Lower leg skin (tissue), 4 donors: Measurements from ENCODE around the gene NFASC. TPM values are rescaled to one million over a fixed set of nuclear protein-coding genes. Genes with fewer than 3 reads are reported as not detected.

ENCODE experiments used
- DNase-seq, 2 donors: peaks; one replicate each; pipeline ENCODE4 v3.0.0-alpha.2; 2019; ENCODE audit warnings: low spot score in 2 of 2
- H3K4me3 ChIP-seq: fragments of 200-600 bp; sonication (generic); 2 replicates; pipeline ENCODE4 v1.5.1; 2017; ENCODE audit warnings: mild to moderate bottlenecking, low read depth; ENCODE audit not compliant: poor library complexity, severe bottlenecking
- POLR2A ChIP-seq, 2 donors: fragments of 450-650 bp; IDR thresholded peaks; one replicate each; pipeline ENCODE4 v1.6.1; 2016 to 2017; ENCODE audit warnings: antibody characterized with exemption in 2 of 2, mild to moderate bottlenecking in 1 of 2, moderate library complexity in 1 of 2
- WGBS, 2 donors: methylation state at CpG; one replicate each; pipeline ENCODE4 v1.1.5; 2018; 5-methylcytosine and 5-hydroxymethylcytosine counted together
- intact Hi-C: fragments of 100-400 bp; cut with DNase I; formaldehyde crosslinking; loops from one replicate; pipeline ENCODE4 v1.15.0; 2023; ENCODE audit warnings: low total_unique reads
- total RNA-seq, 4 donors: library from RNA; depleted of rRNA; stranded (reverse); fragments of >200 nt; gene quantifications; one replicate each; pipeline ENCODE4 v1.1.0, GENCODE V29; 2016
- TF ChIP-seq, protein P1 (sequence below), 3 donors: fragments of 450-650 bp; IDR thresholded peaks; one replicate each; pipeline ENCODE4 v1.5.1; 2016; ENCODE audit warnings: antibody characterized with exemption in 3 of 3, mild to moderate bottlenecking in 3 of 3, moderate library complexity in 2 of 3

The NFASC gene
- total RNA-seq, 4 donors from 2014 or later = 10.2 to 17.2 (median 14.2) TPM

GRCh38 chr1:205053296-205053695 is 182.6 kb downstream of the NFASC start:
- intact Hi-C loops = no loop called here
- no peak overlapping the region for H3K4me3 ChIP-seq
- TF ChIP-seq, protein P1, sequence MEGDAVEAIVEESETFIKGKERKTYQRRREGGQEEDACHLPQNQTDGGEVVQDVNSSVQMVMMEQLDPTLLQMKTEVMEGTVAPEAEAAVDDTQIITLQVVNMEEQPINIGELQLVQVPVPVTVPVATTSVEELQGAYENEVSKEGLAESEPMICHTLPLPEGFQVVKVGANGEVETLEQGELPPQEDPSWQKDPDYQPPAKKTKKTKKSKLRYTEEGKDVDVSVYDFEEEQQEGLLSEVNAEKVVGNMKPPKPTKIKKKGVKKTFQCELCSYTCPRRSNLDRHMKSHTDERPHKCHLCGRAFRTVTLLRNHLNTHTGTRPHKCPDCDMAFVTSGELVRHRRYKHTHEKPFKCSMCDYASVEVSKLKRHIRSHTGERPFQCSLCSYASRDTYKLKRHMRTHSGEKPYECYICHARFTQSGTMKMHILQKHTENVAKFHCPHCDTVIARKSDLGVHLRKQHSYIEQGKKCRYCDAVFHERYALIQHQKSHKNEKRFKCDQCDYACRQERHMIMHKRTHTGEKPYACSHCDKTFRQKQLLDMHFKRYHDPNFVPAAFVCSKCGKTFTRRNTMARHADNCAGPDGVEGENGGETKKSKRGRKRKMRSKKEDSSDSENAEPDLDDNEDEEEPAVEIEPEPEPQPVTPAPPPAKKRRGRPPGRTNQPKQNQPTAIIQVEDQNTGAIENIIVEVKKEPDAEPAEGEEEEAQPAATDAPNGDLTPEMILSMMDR (IDR thresholded peaks at IDR 0.05) = no peak
- TF ChIP-seq POLR2A (IDR thresholded peaks at IDR 0.05) = no peak
- DNase-seq = no peak
- 92 to 94% methylated on average over 5 of the region's 5 CpGs for WGBS, 2 donors

GRCh38 chr1:205054013-205054412 is 183.4 kb downstream of the NFASC start:
- 44 to 46% methylated on average over 7 of the region's 7 CpGs for WGBS, 2 donors
- no peak for DNase-seq
- intact Hi-C loops = no loop called here
- H3K4me3 ChIP-seq = no peak overlapping the region
- no peak for TF ChIP-seq POLR2A (IDR thresholded peaks at IDR 0.05)
- TF ChIP-seq, protein P1 (IDR thresholded peaks at IDR 0.05) = no peak

DNA sequence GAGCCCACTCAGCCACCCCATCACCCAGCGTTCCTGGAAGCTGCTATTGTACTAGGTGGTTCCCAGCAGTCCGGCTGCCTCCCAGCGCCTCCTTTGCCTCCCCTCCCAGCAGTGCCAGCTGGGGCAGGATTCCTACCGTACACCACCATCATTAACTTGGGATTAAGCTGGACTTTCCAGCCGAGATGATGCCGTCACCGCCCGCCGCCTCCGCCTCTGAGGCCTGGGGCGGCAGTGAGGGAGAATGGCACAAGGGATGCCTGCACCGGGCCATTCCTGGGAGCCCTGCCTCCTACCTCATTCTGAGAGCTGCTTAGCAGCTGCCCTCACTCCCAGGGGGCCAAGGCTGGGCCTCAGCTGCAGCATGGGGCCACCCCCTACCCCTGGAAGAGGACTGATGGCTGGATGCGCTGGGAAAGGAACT is 185.5 kb downstream of the NFASC start:
- no peak overlapping the region for H3K4me3 ChIP-seq
- TF ChIP-seq, protein P1 (IDR thresholded peaks at IDR 0.05) = no peak
- no peak for TF ChIP-seq POLR2A (IDR thresholded peaks at IDR 0.05)
- WGBS, 2 donors = 73 to 76% methylated on average over 13 of the region's 13 CpGs
- intact Hi-C loops = no loop called here
- DNase-seq = no peak

- intact Hi-C loops = no loop called here
- no peak overlapping the region for H3K4me3 ChIP-seq
- no peak for TF ChIP-seq POLR2A (IDR thresholded peaks at IDR 0.05)
- TF ChIP-seq, protein P1 (IDR thresholded peaks at IDR 0.05) = no peak
- no peak for DNase-seq
- 93% methylated on average over 6 of the region's 6 CpGs for WGBS, 2 donors
Observed at GRCh38 chr1:205056956-205057568, 186.4 kb downstream of the NFASC start.

DNA sequence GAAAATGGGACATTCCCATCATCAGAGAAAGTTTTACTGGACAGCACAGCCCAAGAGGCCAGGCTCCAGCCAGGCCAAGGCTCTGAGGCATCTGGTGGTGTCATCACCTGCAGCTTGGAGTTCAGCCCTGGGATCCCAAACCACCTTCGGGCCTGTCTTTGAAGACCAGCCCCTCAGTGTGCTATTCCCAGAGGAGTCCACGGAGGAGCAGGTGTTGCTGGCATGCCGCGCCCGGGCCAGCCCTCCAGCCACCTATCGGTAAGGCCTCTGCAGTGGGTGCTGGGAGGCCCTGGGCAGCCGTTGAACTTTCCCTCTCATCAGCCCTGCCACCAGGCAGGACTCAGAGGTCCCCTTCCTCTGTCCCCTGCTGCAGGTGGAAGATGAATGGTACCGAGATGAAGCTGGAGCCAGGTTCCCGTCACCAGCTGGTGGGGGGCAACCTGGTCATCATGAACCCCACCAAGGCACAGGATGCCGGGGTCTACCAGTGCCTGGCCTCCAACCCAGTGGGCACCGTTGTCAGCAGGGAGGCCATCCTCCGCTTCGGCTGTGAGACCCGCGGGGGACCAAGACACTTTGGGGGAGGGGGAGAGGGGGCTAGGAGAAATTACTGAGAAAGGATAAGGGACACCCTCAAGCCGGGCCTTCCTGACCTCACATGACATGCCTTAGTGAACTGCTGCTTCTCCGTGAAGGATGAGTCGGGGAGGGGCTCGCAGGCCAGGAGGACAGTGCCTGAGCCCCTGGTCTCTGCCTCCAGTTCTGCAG is 187.3 kb downstream of the NFASC start:
- intact Hi-C loops = no loop called here
- no peak overlapping the region for H3K4me3 ChIP-seq
- no peak for DNase-seq
- WGBS, 2 donors = 88 to 93% methylated on average over 14 to 19 of the region's 19 CpGs
- TF ChIP-seq, protein P1 (IDR thresholded peaks at IDR 0.05) = no peak
- TF ChIP-seq POLR2A (IDR thresholded peaks at IDR 0.05) = no peak
